ENCODE results near the gene THBS2.
"Not testable (repeated sequence)": the region's sequence is repeated elsewhere in the genome, so short reads cannot be mapped to it uniquely, and the experiment has no call there.

THBS2 gene

DNA sequence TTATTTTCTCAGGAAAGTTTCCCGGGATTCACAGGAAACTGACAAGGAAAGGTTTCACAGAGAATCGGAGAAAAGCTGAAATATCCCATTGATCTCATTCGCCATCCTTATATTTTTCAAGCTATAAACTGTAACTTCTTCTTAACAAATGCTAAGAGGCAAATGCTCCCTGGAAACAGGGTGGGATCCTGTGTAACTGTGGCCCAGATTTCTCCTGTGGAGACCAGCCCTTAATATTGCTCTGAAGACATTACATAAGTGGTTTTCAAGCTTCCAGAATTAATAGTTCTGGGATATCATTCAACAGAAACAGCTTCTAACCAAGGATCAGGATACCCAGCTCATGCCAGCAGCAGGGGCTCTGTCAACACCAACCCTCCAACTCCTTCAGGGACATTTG is 69.2 kb downstream of the THBS2 start:
- Histone ChIP-seq H3K27me3 (replicated peaks; ENCODE audit: insufficient read depth, low read length) (no peaks in the 10 kb centered on the region), H3K9ac (ENCODE audit: low read length) (no peak overlapping the region), H2AFZ (ENCODE audit: low read length) (no peak overlapping the region), H3K9me2 (replicated peaks; ENCODE audit: insufficient read depth, low read length) (no peaks in the 10 kb centered on the region), H3F3A (ENCODE audit: insufficient read depth, low read length) (no peaks in the 10 kb centered on the region), H4K20me1 (ENCODE audit: insufficient read depth, low read length) (no peaks in the 10 kb centered on the region), H3K79me2 (ENCODE audit: low read length) (no peaks in the 10 kb centered on the region), H3K4me1 (ENCODE audit: low read length) (no peaks in the 10 kb centered on the region), H3K27ac (ENCODE audit: low read length) (no peak overlapping the region), H3K4me2 (ENCODE audit: low read depth, low read length) (no peak overlapping the region), H3K36me3 (replicated peaks; ENCODE audit: insufficient read depth, low read length) (no peaks in the 10 kb centered on the region), H3K4me3 (ENCODE audit: low read length) (no peak overlapping the region), H3K9me3 (replicated peaks; ENCODE audit: insufficient read depth, low read length) (no peaks in the 10 kb centered on the region)
- TF ChIP-seq, protein P1, sequence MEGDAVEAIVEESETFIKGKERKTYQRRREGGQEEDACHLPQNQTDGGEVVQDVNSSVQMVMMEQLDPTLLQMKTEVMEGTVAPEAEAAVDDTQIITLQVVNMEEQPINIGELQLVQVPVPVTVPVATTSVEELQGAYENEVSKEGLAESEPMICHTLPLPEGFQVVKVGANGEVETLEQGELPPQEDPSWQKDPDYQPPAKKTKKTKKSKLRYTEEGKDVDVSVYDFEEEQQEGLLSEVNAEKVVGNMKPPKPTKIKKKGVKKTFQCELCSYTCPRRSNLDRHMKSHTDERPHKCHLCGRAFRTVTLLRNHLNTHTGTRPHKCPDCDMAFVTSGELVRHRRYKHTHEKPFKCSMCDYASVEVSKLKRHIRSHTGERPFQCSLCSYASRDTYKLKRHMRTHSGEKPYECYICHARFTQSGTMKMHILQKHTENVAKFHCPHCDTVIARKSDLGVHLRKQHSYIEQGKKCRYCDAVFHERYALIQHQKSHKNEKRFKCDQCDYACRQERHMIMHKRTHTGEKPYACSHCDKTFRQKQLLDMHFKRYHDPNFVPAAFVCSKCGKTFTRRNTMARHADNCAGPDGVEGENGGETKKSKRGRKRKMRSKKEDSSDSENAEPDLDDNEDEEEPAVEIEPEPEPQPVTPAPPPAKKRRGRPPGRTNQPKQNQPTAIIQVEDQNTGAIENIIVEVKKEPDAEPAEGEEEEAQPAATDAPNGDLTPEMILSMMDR (IDR thresholded peaks at IDR 0.05; ENCODE audit: low read length): no peak
- TF ChIP-seq EZH2 (optimal IDR thresholded peaks at IDR 0.05; ENCODE audit: low read depth, low read length): no peak
- TF ChIP-seq EZH2phosphoT487 (IDR thresholded peaks at IDR 0.05; ENCODE audit: low read length): no peak
- no peak for DNase-seq

DNA sequence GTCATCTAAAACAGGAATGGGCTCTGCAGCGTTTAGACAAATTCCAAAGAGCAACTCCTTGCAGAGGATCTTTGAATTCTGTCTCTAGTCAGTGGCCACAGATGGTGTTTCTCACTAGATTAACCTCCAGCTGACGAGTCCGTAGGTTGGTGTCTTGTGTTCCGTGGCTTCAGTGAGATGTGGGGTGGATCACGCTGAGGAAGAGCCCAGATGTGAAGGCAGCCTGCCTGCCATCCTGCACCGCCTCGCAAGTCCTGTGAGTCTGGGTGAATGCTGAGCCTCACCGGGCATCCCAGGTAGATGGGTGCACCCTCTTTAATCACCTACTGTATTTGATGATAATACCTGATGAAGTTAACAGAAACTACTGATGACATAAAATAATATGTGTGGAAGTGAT is 70.4 kb downstream of the THBS2 start:
- Histone ChIP-seq H3K9me2 (replicated peaks; ENCODE audit: insufficient read depth, low read length) (no peaks in the 10 kb centered on the region), H2AFZ (ENCODE audit: low read length) (no peak overlapping the region), H3F3A (ENCODE audit: insufficient read depth, low read length) (no peaks in the 10 kb centered on the region), H3K27me3 (replicated peaks; ENCODE audit: insufficient read depth, low read length) (no peaks in the 10 kb centered on the region), H3K79me2 (ENCODE audit: low read length) (no peaks in the 10 kb centered on the region), H3K36me3 (replicated peaks; ENCODE audit: insufficient read depth, low read length) (no peaks in the 10 kb centered on the region), H3K27ac (ENCODE audit: low read length) (no peak overlapping the region), H3K9ac (ENCODE audit: low read length) (no peak overlapping the region), H3K4me1 (ENCODE audit: low read length) (no peaks in the 10 kb centered on the region), H3K4me2 (ENCODE audit: low read depth, low read length) (no peak overlapping the region), H3K9me3 (replicated peaks; ENCODE audit: insufficient read depth, low read length) (no peaks in the 10 kb centered on the region), H3K4me3 (ENCODE audit: low read length) (no peak overlapping the region), H4K20me1 (ENCODE audit: insufficient read depth, low read length) (no peaks in the 10 kb centered on the region)
- TF ChIP-seq, protein P1 (IDR thresholded peaks at IDR 0.05; ENCODE audit: low read length): no peak
- TF ChIP-seq EZH2phosphoT487 (IDR thresholded peaks at IDR 0.05; ENCODE audit: low read length) (no peak), EZH2 (optimal IDR thresholded peaks at IDR 0.05; ENCODE audit: low read depth, low read length) (no peak)
- DNase-seq: no peak

DNA sequence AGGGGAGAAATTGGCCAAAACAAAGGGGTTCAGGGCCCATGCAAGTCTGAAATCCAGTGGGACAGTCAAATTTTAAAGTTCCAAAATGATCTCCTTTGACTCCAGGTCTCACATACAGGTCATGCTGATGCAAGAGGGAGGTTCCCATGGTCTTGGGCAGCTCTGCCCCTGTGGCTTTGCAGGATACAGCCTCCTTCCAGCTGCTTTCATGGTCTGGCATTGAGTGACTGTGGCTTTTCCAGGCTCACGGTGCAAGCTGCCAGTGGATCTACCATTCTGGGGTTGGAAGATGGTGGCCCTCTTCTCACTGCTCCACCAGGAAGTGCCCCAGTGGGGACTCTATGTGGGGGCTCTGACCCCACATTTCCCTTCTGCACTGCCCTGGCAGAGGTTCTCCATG is 73.8 kb downstream of the THBS2 start:
- H3K9me2 ChIP-seq (replicated peaks; ENCODE audit: insufficient read depth, low read length); H3K27ac ChIP-seq (ENCODE audit: low read length); H2AFZ ChIP-seq (ENCODE audit: low read length); H3K79me2 ChIP-seq (ENCODE audit: low read length); H3K9ac ChIP-seq (ENCODE audit: low read length); H3K4me3 ChIP-seq (ENCODE audit: low read length); H4K20me1 ChIP-seq (ENCODE audit: insufficient read depth, low read length); H3K36me3 ChIP-seq (replicated peaks; ENCODE audit: insufficient read depth, low read length); H3K9me3 ChIP-seq (replicated peaks; ENCODE audit: insufficient read depth, low read length); H3K4me2 ChIP-seq (ENCODE audit: low read depth, low read length); H3K27me3 ChIP-seq (replicated peaks; ENCODE audit: insufficient read depth, low read length); DNase-seq; H3F3A ChIP-seq (ENCODE audit: insufficient read depth, low read length); H3K4me1 ChIP-seq (ENCODE audit: low read length): not testable (repeated sequence)

DNA sequence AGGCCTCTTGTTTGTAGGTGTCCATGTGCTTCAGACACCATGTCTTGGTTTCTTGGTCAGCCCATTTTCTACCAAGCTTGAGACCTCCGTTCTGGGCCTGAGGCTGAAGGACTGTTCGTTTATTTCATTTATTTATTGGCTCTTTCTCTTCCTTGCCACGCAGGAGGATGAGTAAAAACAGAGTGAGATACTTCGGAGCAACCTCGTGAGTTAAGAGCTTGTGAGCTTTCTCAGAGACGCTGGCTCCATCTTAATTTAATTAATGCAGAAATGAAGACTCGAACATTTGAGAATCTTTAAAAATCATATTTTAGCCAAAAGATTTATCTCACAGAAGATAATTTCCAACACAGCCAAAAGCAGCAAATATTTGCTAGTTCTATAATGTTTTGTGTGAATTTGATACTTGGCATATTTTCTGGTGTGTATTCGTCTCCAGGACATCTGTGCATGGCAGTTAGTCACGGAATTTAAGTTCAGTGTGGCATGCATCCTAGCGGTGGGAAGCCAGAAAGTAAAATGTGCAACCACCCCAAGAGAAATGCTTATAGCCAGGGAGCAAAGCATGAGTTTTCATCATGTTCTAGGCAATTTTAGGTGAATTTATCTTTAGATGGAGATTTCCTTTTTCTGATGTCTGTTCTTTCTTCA is 76.0 kb downstream of the THBS2 start:
- DNase-seq: no peak
- Histone ChIP-seq H3K9me3 (replicated peaks; ENCODE audit: insufficient read depth, low read length) (no peaks in the 10 kb centered on the region), H3K9ac (ENCODE audit: low read length) (no peak overlapping the region), H3K27ac (ENCODE audit: low read length) (no peak overlapping the region), H3F3A (ENCODE audit: insufficient read depth, low read length) (no peaks in the 10 kb centered on the region), H2AFZ (ENCODE audit: low read length) (no peak overlapping the region), H3K27me3 (replicated peaks; ENCODE audit: insufficient read depth, low read length) (no peaks in the 10 kb centered on the region), H4K20me1 (ENCODE audit: insufficient read depth, low read length) (no peaks in the 10 kb centered on the region), H3K4me3 (ENCODE audit: low read length) (no peak overlapping the region), H3K4me2 (ENCODE audit: low read depth, low read length) (no peak overlapping the region), H3K9me2 (replicated peaks; ENCODE audit: insufficient read depth, low read length) (no peaks in the 10 kb centered on the region), H3K4me1 (ENCODE audit: low read length) (no peaks in the 10 kb centered on the region), H3K79me2 (ENCODE audit: low read length) (no peaks in the 10 kb centered on the region), H3K36me3 (replicated peaks; ENCODE audit: insufficient read depth, low read length) (no peaks in the 10 kb centered on the region)
- TF ChIP-seq EZH2 (optimal IDR thresholded peaks at IDR 0.05; ENCODE audit: low read depth, low read length) (no peak), EZH2phosphoT487 (IDR thresholded peaks at IDR 0.05; ENCODE audit: low read length) (no peak)
- TF ChIP-seq, protein P1 (IDR thresholded peaks at IDR 0.05; ENCODE audit: low read length): no peak
